Glutamatergic neuron (in vitro differentiated cells): ENCODE results near the gene MS4A4E. TPM values are rescaled to one million over a fixed set of nuclear protein-coding genes. Genes with fewer than 3 reads are reported as not detected.

Experiments
- DNase-seq: peaks from one replicate; pipeline ENCODE4 v3.0.0; 2022
- H3K27ac Mint-ChIP-seq: one replicate; pipeline ENCODE4 v1.8.0; 2020; ENCODE audit warnings: mild to moderate bottlenecking, mixed read lengths, inconsistent platforms; ENCODE audit not compliant: unreplicated experiment
- H3K27me3 Mint-ChIP-seq: one replicate; pipeline ENCODE4 v1.8.0; 2020; ENCODE audit warnings: mild to moderate bottlenecking, moderate library complexity, mixed read lengths, inconsistent platforms; ENCODE audit not compliant: unreplicated experiment
- H3K36me3 Mint-ChIP-seq: one replicate; pipeline ENCODE4 v1.8.0; 2020; ENCODE audit warnings: mild to moderate bottlenecking, mixed read lengths, inconsistent platforms; ENCODE audit not compliant: unreplicated experiment
- H3K4me1 Mint-ChIP-seq: one replicate; pipeline ENCODE4 v1.8.0; 2020; ENCODE audit warnings: mild to moderate bottlenecking, low read depth, mixed read lengths, inconsistent platforms; ENCODE audit not compliant: unreplicated experiment
- H3K4me3 Mint-ChIP-seq: one replicate; pipeline ENCODE4 v1.8.0; 2020; ENCODE audit warnings: mild to moderate bottlenecking, mixed read lengths, inconsistent platforms; ENCODE audit not compliant: unreplicated experiment
- H3K9me3 Mint-ChIP-seq: one replicate; pipeline ENCODE4 v1.8.0; 2020; ENCODE audit warnings: mild to moderate bottlenecking, moderate library complexity, mixed read lengths, inconsistent platforms; ENCODE audit not compliant: unreplicated experiment
- total RNA-seq: library from RNA; stranded (reverse); fragmentation: NEBNext Ultra II Directional; extraction: Animal tissue kit (Norgen Biotek cat#: 25700); gene quantifications from one replicate; pipeline ENCODE4 v1.2.1, GENCODE V29; 2021; ENCODE audit not compliant: unreplicated experiment
- TF ChIP-seq, protein P1 (sequence below): fragments of 200-600 bp; sonication (generic); IDR thresholded peaks from one replicate; pipeline ENCODE4 v1.5.0; 2021; ENCODE audit not compliant: partially characterized antibody, unreplicated experiment

MS4A4E gene
- total RNA-seq, 1 donor from 2014 or later, result not detected

DNA sequence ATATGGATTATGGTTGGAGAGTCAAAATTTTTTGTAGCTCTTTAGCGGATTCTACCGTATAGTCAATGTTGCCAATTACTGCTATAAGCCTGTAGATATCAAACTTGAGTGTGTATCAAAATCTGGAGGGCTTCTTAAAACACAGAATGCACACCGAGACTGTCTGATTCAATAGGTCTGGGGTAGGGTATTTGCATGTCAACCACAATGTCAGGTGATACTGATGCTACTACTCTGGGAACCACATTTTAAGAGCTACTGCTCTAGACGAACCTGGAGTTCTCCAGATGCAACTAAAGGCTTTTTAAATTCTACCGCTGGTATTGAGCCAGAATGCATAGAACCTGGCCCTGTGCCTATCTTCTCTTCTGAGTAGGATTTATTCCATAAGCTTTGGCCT, 21.7 kb upstream of the MS4A4E start:
- H3K27ac Mint-ChIP-seq, result no peak overlapping the region
- H3K4me3 Mint-ChIP-seq, result no peak overlapping the region
- no peak for DNase-seq
- H3K4me1 Mint-ChIP-seq, result no peaks in the 10 kb centered on the region
- TF ChIP-seq, protein P1, sequence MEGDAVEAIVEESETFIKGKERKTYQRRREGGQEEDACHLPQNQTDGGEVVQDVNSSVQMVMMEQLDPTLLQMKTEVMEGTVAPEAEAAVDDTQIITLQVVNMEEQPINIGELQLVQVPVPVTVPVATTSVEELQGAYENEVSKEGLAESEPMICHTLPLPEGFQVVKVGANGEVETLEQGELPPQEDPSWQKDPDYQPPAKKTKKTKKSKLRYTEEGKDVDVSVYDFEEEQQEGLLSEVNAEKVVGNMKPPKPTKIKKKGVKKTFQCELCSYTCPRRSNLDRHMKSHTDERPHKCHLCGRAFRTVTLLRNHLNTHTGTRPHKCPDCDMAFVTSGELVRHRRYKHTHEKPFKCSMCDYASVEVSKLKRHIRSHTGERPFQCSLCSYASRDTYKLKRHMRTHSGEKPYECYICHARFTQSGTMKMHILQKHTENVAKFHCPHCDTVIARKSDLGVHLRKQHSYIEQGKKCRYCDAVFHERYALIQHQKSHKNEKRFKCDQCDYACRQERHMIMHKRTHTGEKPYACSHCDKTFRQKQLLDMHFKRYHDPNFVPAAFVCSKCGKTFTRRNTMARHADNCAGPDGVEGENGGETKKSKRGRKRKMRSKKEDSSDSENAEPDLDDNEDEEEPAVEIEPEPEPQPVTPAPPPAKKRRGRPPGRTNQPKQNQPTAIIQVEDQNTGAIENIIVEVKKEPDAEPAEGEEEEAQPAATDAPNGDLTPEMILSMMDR, result no peak
- no peaks in the 10 kb centered on the region for H3K9me3 Mint-ChIP-seq
- no peaks in the 10 kb centered on the region for H3K36me3 Mint-ChIP-seq
- H3K27me3 Mint-ChIP-seq, result no peaks in the 10 kb centered on the region

- H3K4me1 Mint-ChIP-seq, result no peaks in the 10 kb centered on the region
- H3K4me3 Mint-ChIP-seq, result no peak overlapping the region
- H3K9me3 Mint-ChIP-seq, result no peaks in the 10 kb centered on the region
- DNase-seq, result no peak
- H3K36me3 Mint-ChIP-seq, result no peaks in the 10 kb centered on the region
- no peaks in the 10 kb centered on the region for H3K27me3 Mint-ChIP-seq
- TF ChIP-seq, protein P1, result no peak
- H3K27ac Mint-ChIP-seq, result no peak overlapping the region
These were observed 20.5 kb upstream of the MS4A4E start for GRCh38 chr11:60263402-60263801.

- Mint-ChIP-seq H3K36me3 (no peaks in the 10 kb centered on the region), H3K4me3 (no peak overlapping the region), H3K9me3 (no peaks in the 10 kb centered on the region), H3K4me1 (no peaks in the 10 kb centered on the region), H3K27me3 (no peaks in the 10 kb centered on the region), H3K27ac (no peak overlapping the region)
- no peak for DNase-seq
- TF ChIP-seq, protein P1, result no peak
These were observed 18.1 kb upstream of the MS4A4E start for GRCh38 chr11:60261014-60261413.

- TF ChIP-seq, protein P1, result no peak
- H3K36me3 Mint-ChIP-seq, result no peaks in the 10 kb centered on the region
- H3K4me3 Mint-ChIP-seq, result no peak overlapping the region
- H3K27ac Mint-ChIP-seq, result no peak overlapping the region
- H3K4me1 Mint-ChIP-seq, result no peaks in the 10 kb centered on the region
- H3K27me3 Mint-ChIP-seq, result no peaks in the 10 kb centered on the region
- DNase-seq, result no peak
- peaks cover 2% of the 10 kb centered on the region for H3K9me3 Mint-ChIP-seq
These were observed 15.2 kb upstream of the MS4A4E start for GRCh38 chr11:60257956-60258722.
